ENCODE data around the gene HIP1. TPM values are rescaled to one million over a fixed set of nuclear protein-coding genes. Genes with fewer than 3 reads are reported as not detected.

HIP1 gene
- total RNA-seq, 1 donor from 2014 or later: 7.9 TPM

GRCh38 chr7:75590373-75591005 lies 148.3 kb downstream of the HIP1 start:
- TF ChIP-seq, protein P1, sequence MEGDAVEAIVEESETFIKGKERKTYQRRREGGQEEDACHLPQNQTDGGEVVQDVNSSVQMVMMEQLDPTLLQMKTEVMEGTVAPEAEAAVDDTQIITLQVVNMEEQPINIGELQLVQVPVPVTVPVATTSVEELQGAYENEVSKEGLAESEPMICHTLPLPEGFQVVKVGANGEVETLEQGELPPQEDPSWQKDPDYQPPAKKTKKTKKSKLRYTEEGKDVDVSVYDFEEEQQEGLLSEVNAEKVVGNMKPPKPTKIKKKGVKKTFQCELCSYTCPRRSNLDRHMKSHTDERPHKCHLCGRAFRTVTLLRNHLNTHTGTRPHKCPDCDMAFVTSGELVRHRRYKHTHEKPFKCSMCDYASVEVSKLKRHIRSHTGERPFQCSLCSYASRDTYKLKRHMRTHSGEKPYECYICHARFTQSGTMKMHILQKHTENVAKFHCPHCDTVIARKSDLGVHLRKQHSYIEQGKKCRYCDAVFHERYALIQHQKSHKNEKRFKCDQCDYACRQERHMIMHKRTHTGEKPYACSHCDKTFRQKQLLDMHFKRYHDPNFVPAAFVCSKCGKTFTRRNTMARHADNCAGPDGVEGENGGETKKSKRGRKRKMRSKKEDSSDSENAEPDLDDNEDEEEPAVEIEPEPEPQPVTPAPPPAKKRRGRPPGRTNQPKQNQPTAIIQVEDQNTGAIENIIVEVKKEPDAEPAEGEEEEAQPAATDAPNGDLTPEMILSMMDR (IDR thresholded peaks at IDR 0.05): no peak
- ChIA-PET POLR2A (interaction anchor here (0.7 kb wide), 1 partner anchor 1205 kb away, joined by 3 read pairs; no protein-coding TSS in a partner anchor), CTCF (no interaction called here)
- H3K4me1 Mint-ChIP-seq: no peaks in the 10 kb centered on the region
- DNase-seq: no peak
- intact Hi-C loops (cut with micrococcal nuclease): no loop called here
- no peaks in the 10 kb centered on the region for H3K27me3 Mint-ChIP-seq
- H3K36me3 Mint-ChIP-seq (ENCODE audit: low read depth): peaks cover 11% of the 10 kb centered on the region
- peaks cover 3% of the 10 kb centered on the region for H3K9me3 Mint-ChIP-seq
- no peak overlapping the region for H3K4me3 Mint-ChIP-seq
- no peak overlapping the region for H3K27ac Mint-ChIP-seq
- no peak for ATAC-seq (ENCODE audit: low read depth)

DNA sequence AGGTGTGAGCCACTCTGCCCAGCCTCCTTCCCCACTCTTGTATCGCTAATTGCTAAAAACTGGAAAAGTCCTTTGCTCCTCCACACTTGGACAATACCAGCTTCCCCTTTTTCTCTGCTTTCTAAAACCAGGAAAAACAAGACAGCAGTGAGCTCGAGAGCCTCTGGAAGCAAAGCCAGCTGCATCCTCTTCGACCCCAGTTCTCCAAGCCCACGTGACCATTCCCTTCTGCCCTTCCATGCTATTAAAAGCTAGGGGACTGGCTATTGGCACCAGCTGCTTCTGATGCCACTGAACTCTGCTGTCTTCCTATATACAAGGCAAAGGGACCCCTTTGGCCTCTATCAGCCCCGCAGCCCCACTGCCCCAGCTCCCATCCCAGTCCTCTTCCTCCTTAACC lies 154.4 kb downstream of the HIP1 start:
- DNase-seq (no peak), ATAC-seq (ENCODE audit: low read depth) (no peak)
- no peaks in the 10 kb centered on the region for H3K4me1 Mint-ChIP-seq
- H3K27ac Mint-ChIP-seq: no peak overlapping the region
- H3K9me3 Mint-ChIP-seq: no peaks in the 10 kb centered on the region
- H3K36me3 Mint-ChIP-seq (ENCODE audit: low read depth): peaks cover 6% of the 10 kb centered on the region
- no peak overlapping the region for H3K4me3 Mint-ChIP-seq
- intact Hi-C loops (cut with micrococcal nuclease): no loop called here
- ChIA-PET CTCF (no interaction called here), POLR2A (no interaction called here)
- H3K27me3 Mint-ChIP-seq: no peaks in the 10 kb centered on the region
- TF ChIP-seq, protein P1 (IDR thresholded peaks at IDR 0.05): no peak

DNA sequence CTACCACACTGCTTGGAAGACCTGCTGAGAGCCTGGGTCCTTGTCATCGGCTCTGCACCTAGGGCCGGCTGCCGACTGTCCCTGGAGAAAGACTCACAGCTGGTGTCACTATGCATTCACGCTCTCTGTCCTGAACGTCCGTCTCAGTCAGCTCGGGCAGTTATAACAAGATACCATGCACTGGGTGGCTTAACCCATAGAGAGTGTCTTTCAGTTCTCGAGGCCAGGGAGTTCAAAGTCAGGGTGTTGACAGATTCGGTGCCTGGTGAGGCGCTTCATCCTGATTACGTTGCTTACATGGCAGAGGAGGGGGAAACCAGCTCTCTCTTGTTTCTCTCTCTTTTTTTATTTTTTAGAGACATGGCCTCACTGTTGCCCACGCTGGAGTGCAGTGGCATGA lies 155.5 kb downstream of the HIP1 start:
- ATAC-seq (ENCODE audit: low read depth) (no peak), DNase-seq (no peak)
- TF ChIP-seq, protein P1 (IDR thresholded peaks at IDR 0.05): no peak
- Mint-ChIP-seq H3K36me3 (ENCODE audit: low read depth) (peaks cover 6% of the 10 kb centered on the region), H3K27ac (no peak overlapping the region), H3K9me3 (no peaks in the 10 kb centered on the region), H3K4me1 (no peaks in the 10 kb centered on the region), H3K27me3 (no peaks in the 10 kb centered on the region), H3K4me3 (no peak overlapping the region)
- POLR2A ChIA-PET: no interaction called here
- intact Hi-C loops (cut with micrococcal nuclease): no loop called here
- CTCF ChIA-PET: no interaction called here

- Mint-ChIP-seq H3K36me3 (ENCODE audit: low read depth) (peaks cover 2% of the 10 kb centered on the region), H3K9me3 (no peaks in the 10 kb centered on the region), H3K4me1 (no peaks in the 10 kb centered on the region), H3K27ac (no peak overlapping the region), H3K27me3 (no peaks in the 10 kb centered on the region), H3K4me3 (no peak overlapping the region)
- DNase-seq (no peak), ATAC-seq (ENCODE audit: low read depth) (no peak)
- ChIA-PET CTCF (no interaction called here), POLR2A (no interaction called here)
- intact Hi-C loops (cut with micrococcal nuclease): no loop called here
- TF ChIP-seq, protein P1 (IDR thresholded peaks at IDR 0.05): no peak
Observed at GRCh38 chr7:75579899-75580298, 158.8 kb downstream of the HIP1 start.

GRCh38 chr7:75578081-75578480 lies 160.7 kb downstream of the HIP1 start:
- CTCF ChIA-PET: no interaction called here

More at GRCh38 chr7:75578081-75578480, 160.7 kb downstream of the HIP1 start:
- no peaks in the 10 kb centered on the region for H3K27me3 Mint-ChIP-seq
- POLR2A ChIA-PET: no interaction called here
- H3K4me3 Mint-ChIP-seq: no peak overlapping the region
- no peaks in the 10 kb centered on the region for H3K9me3 Mint-ChIP-seq
- H3K27ac Mint-ChIP-seq: no peak overlapping the region
- peaks cover 7% of the 10 kb centered on the region for H3K36me3 Mint-ChIP-seq (ENCODE audit: low read depth)
- ATAC-seq (ENCODE audit: low read depth) (no peak), DNase-seq (no peak)
- TF ChIP-seq, protein P1 (IDR thresholded peaks at IDR 0.05): no peak
- intact Hi-C loops (cut with micrococcal nuclease): no loop called here
- H3K4me1 Mint-ChIP-seq: no peaks in the 10 kb centered on the region
